ENCODE measurements around the gene SMYD4.
A peak's percentile ranks its signal among the peaks of the same experiment; 100 is the strongest.
"Not testable (repeated sequence)": the region's sequence is repeated elsewhere in the genome, so short reads cannot be mapped to it uniquely, and the experiment has no call there.

The SMYD4 gene

DNA sequence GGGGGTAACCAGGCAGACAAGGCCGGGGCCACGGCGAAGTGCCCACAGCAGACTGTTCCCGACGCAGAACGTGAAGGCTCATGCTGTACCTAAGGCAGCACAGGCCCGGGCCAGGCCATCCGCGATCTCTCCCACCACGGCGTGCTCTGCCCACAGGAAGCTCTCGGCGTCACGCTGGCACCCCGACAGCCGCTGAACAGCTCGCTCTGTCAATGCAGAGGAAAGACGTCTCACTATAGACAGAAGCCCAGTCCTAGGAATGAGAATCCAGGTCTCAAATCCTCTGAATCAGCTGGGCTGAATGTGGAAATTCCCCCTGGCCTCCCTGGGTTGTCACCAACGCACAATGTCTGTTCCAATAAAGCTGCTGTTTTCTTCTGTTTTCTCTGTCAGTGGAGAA, 46.4 kb downstream of the SMYD4 start:
- DNase-seq (ENCODE audit: low spot score) = no peak

DNA sequence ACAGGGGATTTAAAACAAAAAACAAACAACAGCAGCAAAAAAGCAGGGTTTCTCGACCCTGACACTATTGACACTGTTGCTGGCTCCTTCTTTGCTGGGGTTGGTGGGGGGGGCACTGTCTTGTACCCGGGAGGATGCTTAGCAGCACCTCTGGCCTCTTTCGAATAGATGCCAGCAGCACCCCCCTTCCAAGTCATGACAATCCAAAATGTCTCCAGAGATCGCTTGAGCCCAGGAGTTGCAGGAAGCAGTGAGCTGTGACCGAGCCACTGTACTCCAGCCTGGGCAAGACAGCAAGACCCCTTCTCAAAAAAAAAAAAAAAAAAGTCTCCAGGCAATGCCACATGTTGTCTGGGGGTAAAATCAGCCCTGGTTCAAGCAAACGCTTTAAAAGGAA, 47.5 kb downstream of the SMYD4 start:
- DNase-seq (ENCODE audit: low spot score) = no peak

DNA sequence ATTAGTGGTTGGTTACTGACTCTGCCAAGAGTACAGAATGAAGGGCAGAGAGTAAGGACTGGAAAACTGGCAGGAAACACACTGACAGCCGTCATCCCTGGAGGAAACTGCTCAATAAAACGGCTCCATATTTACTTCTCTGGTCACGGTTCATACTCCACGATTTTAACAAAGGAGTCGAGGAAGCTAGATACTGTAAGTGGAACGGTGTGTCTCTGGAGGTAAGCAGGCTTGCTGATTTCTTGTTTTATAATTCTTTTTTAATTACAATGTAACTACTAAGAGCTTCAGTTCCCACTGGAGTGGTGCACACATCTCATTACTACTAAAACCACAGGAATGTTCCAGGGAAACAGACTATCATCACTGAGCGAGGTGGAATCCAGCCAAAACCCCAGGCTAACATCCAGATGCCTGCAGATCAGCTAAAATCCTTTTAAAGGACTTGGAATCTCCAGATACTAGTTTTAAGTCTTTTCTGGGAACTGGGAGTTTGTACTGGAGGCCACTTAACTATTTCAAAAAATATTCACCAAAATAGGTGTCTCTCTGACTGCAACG, 50.1 kb downstream of the SMYD4 start:
- DNase-seq (ENCODE audit: low spot score) = no peak

DNA sequence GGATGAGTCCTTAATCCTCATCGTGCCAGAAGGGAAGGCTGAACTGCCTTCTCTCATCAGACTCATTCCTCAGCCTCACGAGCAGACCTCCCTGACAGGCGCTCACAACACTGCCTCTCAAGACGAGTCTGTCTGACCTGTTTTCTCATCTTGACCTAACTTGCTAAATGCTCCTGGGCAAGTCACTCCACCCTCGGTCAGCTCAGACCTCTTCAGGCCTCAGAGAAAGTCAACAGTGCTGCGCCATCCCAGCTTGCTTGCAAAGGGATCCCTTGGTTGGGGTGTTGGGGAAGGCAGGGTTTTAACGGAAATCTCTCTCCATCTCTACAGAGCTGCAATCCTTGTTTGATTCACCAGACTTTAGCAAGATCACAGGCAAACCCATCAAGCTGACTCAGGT, 52.8 kb downstream of the SMYD4 start:
- DNase-seq (ENCODE audit: low spot score) = no peak

DNA sequence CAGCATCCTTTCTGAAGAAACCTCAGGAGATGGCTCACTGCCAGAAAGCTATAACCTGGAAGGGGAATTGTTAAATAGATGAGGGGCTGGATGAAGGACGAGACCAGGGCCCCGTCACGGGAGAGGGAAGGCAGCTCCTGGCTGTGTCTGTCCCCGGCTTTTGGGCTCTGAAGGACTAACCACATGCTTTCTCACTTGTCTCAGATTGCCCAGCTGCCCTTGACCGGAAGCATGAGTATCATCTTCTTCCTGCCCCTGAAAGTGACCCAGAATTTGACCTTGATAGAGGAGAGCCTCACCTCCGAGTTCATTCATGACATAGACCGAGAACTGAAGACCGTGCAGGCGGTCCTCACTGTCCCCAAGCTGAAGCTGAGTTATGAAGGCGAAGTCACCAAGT, 53.4 kb downstream of the SMYD4 start:
- DNase-seq (ENCODE audit: low spot score) = no peak

DNA sequence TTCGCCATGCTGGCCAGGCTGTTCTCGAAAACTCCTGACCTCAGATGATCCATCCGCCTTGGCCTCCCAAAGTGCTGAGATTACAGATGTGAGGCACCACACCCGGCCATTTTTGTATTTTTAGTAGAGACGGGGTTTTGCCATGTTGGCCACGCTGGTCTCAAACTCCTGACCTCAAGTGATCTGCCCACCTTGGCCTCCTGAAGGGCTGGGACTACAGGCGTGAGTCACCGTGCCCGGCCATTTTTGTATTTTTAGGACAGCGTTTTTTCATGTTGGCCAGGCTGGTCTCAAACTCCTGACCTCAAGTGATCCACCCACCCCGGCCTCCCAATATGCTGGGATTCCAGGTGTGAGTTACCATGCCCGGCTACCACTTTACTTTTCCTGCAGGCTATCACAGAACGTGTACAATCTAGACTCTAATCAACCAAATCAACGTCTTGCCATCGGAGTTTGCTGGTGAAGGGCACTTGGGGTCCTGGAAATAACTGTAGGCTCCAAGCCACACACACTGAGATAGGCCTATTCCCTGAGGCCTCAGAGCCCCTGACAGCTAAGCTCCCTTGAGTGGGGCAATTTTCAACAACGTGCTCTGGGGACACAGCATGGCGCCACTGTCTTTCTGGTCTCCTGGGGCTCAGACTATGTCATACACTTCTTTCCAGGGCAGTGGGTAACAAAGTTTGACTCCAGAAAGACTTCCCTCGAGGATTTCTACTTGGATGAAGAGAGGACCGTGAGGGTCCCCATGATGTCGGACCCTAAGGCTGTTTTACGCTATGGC, 55.1 kb downstream of the SMYD4 start:
- DNase-seq (ENCODE audit: low spot score) = no peak

DNA sequence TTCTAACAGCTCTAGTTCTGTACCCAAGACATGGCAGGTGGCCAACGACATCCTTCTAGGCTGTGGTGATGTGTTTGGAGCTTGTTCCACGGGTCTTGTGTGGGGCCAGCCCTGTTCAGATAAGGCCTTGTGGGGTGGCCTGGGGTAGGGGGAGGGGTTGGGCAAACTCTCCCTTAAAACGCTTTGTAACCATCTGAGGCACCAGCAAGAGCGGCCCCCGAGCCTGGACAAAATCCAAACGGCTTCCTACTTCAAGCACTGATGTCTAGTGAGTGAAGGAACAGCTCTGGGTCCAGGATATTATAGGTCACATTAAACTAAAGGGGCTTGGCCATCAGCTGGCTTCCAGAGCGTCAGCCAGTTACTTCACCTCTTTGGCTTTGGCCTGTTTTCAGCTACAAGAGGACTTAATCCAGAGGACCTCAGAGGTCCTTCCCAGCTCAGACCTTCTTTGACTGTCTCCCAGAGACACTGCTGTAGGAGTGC, 56.0 kb downstream of the SMYD4 start:
- no peak for DNase-seq (ENCODE audit: low spot score)

DNA sequence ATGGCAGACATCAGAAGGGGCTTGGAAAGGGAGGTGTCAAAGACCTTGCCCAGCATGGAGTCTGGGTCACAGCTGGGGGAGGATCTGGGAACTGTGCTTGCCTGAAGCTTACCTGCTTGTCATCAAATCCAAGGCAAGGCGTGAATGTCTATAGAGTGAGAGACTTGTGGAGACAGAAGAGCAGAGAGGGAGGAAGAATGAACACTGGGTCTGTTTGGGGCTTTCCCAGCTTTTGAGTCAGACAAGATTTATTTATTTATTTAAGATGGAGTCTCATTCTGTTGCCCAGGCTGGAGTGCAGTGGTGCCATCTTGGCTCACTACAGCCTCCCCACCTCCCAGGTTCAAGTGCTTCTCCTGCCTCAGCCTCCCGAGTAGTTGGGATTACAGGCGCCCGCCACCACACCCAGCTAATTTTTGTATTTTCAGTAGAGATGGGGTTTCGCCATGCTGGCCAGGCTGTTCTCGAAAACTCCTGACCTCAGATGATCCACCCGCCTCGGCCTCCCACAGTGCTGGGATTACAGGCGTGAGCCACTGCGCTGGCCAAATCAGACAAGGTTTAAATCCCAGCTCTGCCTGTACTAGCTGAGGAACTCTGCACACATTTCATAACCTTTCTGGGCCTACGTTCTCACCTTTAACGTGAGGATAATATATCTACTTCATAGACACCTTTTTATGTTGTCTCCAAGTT, 56.6 kb downstream of the SMYD4 start:
- DNase-seq (ENCODE audit: low spot score) = not testable (repeated sequence)

DNA sequence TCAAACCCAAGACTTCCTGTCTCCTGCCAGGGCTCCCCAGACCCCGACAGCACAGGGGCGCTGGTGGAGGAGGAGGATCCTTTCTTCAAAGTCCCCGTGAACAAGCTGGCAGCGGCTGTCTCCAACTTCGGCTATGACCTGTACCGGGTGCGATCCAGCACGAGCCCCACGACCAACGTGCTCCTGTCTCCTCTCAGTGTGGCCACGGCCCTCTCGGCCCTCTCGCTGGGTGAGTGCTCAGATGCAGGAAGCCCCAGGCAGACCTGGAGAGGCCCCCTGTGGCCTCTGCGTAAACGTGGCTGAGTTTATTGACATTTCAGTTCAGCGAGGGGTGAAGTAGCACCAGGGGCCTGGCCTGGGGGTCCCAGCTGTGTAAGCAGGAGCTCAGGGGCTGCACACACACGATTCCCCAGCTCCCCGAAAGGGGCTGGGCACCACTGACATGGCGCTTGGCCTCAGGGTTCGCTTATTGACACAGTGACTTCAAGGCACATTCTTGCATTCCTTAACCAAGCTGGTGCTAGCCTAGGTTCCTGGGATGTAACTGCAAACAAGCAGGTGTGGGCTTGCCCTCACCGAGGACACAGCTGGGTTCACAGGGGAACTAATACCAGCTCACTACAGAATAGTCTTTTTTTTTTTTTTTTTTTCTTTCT, 59.8 kb downstream of the SMYD4 start:
- no peak for DNase-seq (ENCODE audit: low spot score)

DNA sequence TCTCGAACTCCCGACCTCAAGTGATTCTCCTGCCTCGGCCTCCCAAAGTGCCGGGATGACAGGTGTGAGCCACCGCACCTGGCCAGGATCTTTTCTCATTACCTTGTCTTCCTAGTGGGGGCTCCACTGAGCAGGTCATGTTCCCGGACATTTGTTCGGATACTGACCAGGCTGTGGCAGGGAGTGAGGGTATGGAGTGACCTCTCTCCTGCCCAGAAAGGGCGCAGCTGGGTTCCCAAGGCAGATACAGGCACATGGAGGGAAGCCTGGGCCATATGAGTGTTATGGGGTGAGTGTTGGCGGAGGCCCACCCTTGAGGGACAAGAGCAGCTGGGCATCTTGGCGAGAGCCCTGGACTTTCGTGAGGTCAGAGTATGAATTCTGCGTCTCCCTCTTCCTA, 62.3 kb downstream of the SMYD4 start:
- no peak for DNase-seq (ENCODE audit: low spot score)

DNA sequence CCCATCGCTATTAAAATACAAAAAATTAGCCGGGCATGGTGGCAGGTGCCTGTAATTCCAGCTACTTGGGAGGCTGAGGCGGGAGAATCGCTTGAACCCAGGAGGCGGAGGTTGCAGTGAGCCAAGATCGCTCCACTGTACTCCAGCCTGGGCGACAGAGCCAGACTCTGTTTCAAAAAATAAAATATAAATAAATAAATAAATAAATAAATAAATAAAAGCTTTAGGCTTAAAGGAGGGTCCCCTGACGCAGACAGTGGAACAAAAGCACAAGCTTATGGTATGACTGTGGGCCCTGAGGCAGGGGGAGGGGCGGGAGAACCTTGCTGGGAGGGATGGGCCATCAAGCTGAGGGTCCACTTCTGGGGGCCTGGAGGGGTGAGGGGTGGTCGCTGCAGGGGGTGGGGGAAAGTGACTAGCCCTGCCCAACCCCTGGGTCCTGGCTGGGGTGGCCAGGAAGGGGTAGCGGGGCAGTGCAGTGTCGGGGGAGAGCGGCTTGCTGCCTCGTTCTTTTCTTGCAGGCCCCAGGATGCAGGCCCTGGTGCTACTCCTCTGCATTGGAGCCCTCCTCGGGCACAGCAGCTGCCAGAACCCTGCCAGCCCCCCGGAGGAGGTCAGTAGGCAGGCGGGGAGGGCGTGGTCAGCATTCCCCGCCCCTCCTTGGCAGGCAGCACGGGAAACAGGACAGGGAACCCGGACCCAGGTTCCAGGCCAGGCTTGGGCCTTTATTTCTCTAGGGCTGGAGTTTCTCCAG, 63.1 kb downstream of the SMYD4 start:
- DNase-seq (ENCODE audit: low spot score) = no peak

DNA sequence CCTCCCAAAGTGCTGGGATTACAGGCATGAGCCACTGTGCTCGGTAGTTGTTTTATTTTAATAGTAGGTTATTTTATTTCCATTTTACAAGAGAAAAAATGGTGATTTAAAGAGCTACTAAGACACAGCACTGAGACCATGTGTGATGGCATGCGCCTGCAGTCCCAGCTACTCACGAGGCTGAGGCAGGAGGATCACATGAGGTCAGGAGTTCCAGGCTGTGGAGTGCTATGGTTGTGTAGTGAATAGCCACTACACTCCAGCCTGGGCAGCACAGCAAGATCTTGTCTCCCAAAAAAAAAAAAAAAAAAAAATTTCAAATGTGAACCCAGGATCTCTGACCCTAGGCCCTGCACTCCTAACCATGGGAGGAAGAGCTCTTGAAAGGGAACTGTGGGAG, 64.1 kb downstream of the SMYD4 start:
- no peak for DNase-seq (ENCODE audit: low spot score)

DNA sequence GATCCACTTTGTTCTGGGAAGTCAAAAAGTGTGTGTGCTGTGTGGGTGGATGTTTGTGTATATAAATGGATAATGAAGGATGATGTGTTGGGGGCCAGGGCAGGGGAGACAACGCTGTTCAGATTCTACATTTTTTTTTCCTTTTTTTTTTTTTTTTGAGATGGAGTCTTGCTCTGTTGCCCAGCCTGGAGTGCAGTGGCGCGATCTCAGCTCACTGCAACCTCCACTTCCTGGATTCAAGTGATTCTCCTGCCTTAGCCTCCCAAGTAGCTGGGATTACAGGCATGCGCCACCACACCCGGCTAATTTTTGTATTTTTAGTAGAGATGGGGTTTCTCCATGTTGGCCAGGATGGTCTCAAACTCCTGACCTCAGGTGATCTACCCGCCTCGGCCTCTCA, 65.0 kb downstream of the SMYD4 start:
- not testable (repeated sequence) for DNase-seq (ENCODE audit: low spot score)

DNA sequence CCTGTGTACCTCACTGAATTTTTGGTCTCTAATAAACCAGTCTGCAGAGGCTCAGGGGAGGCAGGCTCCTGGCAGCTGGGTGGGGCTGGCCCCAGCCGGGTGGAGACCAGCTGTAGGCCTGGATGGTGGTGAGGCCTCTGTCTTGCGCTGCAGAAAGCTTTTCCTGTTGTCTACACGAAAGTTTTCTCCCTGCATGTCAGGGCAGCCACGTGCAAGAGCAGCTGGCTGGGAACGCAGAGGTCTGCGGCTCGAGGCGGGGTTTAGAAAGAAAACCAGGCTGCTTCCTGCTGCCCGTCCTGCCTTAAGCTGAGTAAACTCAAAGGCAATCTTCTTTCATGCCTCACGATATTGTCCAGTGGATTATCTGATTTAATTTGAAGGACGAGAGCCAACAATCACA, 65.4 kb downstream of the SMYD4 start:
- DNase-seq (ENCODE audit: low spot score) = peak; percentile 43

DNA sequence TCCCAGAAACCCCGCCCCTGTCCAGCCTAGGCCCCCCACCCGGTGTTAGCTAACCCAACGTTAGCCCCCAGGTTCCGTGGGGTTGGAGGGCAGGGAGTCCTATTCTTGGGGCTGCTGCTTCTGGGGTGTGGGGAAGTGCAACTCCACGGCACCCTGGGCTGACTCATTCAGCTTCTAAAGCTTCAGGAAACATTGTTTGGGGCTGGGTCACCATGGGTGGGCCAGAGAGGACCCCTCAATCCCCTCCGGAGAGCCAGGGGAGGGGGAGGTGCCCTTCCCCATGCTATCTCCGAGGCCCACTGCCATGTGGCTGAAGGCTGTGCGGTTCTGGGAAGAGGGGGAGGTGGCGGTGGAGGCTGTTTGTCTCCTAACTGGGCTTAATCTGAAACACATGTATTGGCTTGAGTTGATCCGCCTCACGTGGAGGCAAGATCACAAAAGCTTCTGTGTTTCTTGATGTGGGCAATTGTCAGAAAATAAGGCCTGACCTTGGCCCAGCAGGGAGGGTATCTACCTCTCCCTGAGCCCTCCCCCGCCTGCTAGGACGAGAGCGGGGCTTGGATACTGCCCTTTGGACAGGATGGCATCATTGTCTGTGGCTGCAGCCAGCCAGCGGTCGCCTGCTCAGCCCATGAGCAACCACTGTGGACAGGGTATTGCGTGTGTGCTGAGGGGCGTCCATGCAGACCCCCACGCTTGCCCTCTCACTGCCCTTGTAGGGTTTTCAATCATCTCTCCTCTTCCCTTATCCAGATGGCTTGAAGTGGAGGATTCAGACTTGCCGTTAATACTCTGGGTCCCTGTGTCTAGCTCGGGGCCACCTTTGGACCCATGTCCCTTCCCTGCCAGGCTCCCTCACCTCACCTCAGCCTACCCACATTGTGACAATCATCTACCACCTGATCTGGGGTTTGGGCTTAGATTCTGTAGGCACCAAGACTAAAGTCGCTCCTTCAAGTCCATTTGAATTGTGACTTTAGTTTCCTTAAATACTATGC, 66.5 kb downstream of the SMYD4 start:
- DNase-seq (ENCODE audit: low spot score) = peak; percentile 7

DNA sequence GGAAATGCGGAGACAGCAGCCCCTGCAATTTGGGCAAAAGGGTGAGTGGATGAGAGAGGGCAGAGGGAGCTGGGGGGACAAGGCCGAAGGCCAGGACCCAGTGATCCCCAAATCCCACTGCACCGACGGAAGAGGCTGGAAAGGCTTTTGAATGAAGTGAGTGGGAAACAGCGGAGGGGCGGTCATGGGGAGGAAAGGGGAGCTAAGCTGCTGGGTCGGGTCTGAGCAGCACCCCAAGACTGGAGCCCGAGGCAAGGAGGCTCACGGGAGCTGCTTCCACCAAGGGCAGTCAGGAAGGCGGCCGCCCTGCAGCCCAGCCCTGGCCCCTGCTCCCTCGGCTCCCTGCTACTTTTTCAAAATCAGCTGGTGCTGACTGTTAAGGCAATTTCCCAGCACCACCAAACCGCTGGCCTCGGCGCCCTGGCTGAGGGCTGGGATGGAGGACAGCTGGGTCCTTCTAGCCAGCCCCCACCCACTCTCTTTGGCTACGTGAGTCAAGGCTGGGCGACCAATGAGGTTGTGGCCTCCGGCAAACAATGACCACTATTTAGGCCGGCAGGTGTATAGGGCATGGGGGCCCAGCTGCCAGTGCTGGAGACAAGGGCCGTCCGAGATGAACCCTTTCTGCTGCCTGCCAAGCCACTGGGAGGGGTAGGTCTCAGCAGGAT, 67.3 kb downstream of the SMYD4 start:
- DNase-seq (ENCODE audit: low spot score) = no peak

DNA sequence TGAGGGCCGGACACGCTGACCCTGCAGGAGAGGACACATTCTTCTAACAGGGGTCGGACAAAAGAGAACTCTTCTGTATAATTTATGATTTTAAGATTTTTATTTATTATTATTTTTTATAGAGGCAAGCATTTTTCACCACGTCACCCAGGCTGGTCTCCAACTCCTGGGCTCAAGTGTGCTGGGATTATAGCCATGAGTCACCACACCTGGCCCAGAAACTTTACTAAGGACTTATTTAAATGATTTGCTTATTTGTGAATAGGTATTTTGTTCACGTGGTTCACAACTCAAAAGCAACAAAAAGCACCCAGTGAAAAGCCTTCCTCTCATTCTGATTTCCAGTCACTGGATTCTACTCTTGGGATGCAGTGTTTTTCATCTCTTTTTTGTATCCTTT, 70.2 kb downstream of the SMYD4 start:
- DNase-seq (ENCODE audit: low spot score) = no peak

DNA sequence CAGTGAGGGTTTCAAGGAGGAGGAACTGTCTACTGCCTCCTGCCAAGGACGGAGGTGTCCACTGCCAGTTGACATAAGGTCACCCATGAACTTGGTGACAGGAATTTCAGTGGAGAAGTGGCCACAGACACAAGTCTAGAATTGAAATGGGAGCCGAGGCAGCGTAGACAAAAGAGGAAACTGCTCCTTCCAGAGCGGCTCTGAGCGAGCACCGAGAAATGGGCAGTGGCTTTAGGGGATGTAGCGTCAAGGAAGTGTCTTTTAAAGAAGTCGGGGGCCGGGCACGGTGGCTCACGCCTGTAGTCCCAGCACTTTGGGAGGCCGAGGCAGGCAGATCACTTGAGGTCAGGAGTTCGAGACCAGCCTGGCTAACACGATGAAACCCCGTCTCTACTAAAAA, 70.9 kb downstream of the SMYD4 start:
- peak; percentile 37 for DNase-seq (ENCODE audit: low spot score)

DNA sequence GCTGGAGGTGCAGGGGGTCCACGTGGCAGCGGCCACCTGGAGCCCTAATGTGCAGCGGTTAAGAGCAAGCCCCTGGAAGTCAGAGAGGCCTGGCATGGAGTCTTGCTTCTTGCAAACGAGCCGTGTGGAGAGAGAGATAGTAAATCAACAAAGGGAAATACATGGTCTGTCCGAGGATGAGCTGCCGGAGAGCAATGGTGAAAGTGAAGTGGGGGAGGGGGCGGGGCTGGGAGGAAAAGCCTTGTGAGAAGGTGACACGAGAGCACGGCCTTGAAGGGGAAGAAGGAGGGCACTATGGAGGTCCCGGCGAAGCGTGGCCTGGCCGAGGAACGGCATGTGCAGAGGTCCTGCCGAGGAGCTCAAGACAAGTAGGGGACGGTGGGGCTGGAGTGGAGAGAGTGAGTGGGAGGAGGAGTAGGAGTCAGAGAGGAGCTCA, 73.9 kb downstream of the SMYD4 start:
- no peak for DNase-seq (ENCODE audit: low spot score)

DNA sequence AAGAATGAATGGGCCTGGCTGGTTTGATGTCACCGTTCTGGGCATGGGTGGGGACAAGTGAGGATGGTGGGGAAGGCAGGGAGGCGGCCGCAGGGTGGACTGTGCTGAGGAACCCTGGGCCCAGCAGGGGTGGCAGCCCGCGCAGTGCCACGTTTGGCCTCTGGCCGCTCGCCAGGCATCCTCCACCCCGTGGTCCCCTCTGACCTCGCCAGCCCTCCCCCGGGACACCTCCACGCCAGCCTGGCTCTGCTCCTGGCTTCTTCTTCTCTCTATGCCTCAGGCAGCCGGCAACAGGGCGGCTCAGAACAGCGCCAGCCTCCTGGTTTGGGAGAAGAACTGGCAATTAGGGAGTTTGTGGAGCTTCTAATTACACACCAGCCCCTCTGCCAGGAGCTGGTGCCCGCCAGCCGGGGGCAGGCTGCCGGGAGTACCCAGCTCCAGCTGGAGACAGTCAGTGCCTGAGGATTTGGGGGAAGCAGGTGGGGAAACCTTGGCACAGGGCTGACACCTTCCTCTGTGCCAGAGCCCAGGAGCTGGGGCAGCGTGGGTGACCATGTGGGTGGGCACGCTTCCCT, 74.4 kb downstream of the SMYD4 start:
- no peak for DNase-seq (ENCODE audit: low spot score)

Data from pons (tissue), 1 donor.